H9 (cell line): ENCODE data around the gene DNAJC8. TPM values are rescaled to one million over a fixed set of nuclear protein-coding genes. Genes with fewer than 3 reads are reported as not detected.
A peak's percentile ranks its signal among the peaks of the same experiment; 100 is the strongest.

ENCODE experiments used
- DNase-seq: peaks from one replicate; pipeline ENCODE4 v3.0.0-alpha.2; 2017
- H2AFZ ChIP-seq: one replicate; pipeline ENCODE4 v1.6.1; 2013; ENCODE audit warnings: mild to moderate bottlenecking, low read length, control low read depth, moderate library complexity
- H2AK5ac ChIP-seq: 2 replicates; pipeline ENCODE4 v1.6.1; 2013; ENCODE audit warnings: low read length, control low read depth, mixed read lengths; ENCODE audit not compliant: insufficient read length
- H2BK120ac ChIP-seq: one replicate; pipeline ENCODE4 v1.6.1; 2013; ENCODE audit warnings: low read depth, mild to moderate bottlenecking, low read length, control low read depth, inconsistent platforms; ENCODE audit not compliant: poor library complexity, severe bottlenecking
- H2BK12ac ChIP-seq: 2 replicates; pipeline ENCODE4 v1.6.1; 2013; ENCODE audit warnings: low read length, control low read depth, mixed read lengths, low read depth; ENCODE audit not compliant: insufficient read length
- H2BK15ac ChIP-seq: 2 replicates; pipeline ENCODE4 v1.6.1; 2013; ENCODE audit warnings: low read depth, low read length, control low read depth
- H2BK20ac ChIP-seq: one replicate; pipeline ENCODE4 v1.6.1; 2013; ENCODE audit warnings: low read depth, mild to moderate bottlenecking, low read length, control low read depth, inconsistent platforms; ENCODE audit not compliant: poor library complexity, severe bottlenecking
- H2BK5ac ChIP-seq: 2 replicates; pipeline ENCODE4 v1.6.1; 2013; ENCODE audit warnings: low read length, control low read depth, mixed read lengths; ENCODE audit not compliant: insufficient read length
- H3K14ac ChIP-seq: 2 replicates; pipeline ENCODE4 v1.6.1; 2013; ENCODE audit warnings: low read length, control low read depth; ENCODE audit not compliant: insufficient read depth
- H3K18ac ChIP-seq: 2 replicates; pipeline ENCODE4 v1.6.1; 2013; ENCODE audit warnings: low read depth, mild to moderate bottlenecking, mixed read lengths, low read length, control low read depth; ENCODE audit not compliant: insufficient read length
- H3K23ac ChIP-seq: 2 replicates; pipeline ENCODE4 v1.6.1; 2013; ENCODE audit warnings: low read length, control low read depth, mixed read lengths, low read depth; ENCODE audit not compliant: insufficient read length
- H3K23me2 ChIP-seq: 2 replicates; pipeline ENCODE4 v1.6.1; 2013; ENCODE audit warnings: low read depth, mild to moderate bottlenecking, mixed read lengths, low read length, control low read depth; ENCODE audit not compliant: insufficient read length, poor library complexity, severe bottlenecking
- H3K27ac ChIP-seq: 2 replicates; pipeline ENCODE4 v1.5.1; 2013; ENCODE audit warnings: low read length, control low read depth, mixed read lengths, low read depth; ENCODE audit not compliant: insufficient read length
- H3K27me3 ChIP-seq: 2 replicates; pipeline ENCODE4 v1.6.1; 2013; ENCODE audit warnings: low read length, control low read depth, inconsistent platforms; ENCODE audit not compliant: insufficient read depth
- H3K4ac ChIP-seq: 2 replicates; pipeline ENCODE4 v1.6.1; 2013; ENCODE audit warnings: low read depth, mild to moderate bottlenecking, control low read depth, inconsistent platforms, low read length, moderate library complexity
- H3K4me1 ChIP-seq: 2 replicates; pipeline ENCODE4 v1.6.1; 2013; ENCODE audit warnings: low read length, control low read depth, inconsistent platforms; ENCODE audit not compliant: insufficient read depth
- H3K4me2 ChIP-seq: 2 replicates; pipeline ENCODE4 v1.6.1; 2013; ENCODE audit warnings: low read length, control low read depth, mixed read lengths; ENCODE audit not compliant: insufficient read length, insufficient read depth
- H3K56ac ChIP-seq: 2 replicates; pipeline ENCODE4 v1.6.1; 2013; ENCODE audit warnings: low read depth, mild to moderate bottlenecking, mixed read lengths, low read length, control low read depth; ENCODE audit not compliant: insufficient read length
- H3K79me1 ChIP-seq: 2 replicates; pipeline ENCODE4 v1.6.1; 2013; ENCODE audit warnings: low read depth, mild to moderate bottlenecking, moderate library complexity, low read length, control low read depth, inconsistent platforms; ENCODE audit not compliant: insufficient read depth, poor library complexity, severe bottlenecking
- H3K79me2 ChIP-seq: 2 replicates; pipeline ENCODE4 v1.6.1; 2013; ENCODE audit warnings: low read length, control low read depth, inconsistent platforms; ENCODE audit not compliant: insufficient read depth
- H3K9ac ChIP-seq: 2 replicates; pipeline ENCODE4 v1.6.1; 2013; ENCODE audit warnings: low read length, control low read depth, mixed read lengths; ENCODE audit not compliant: insufficient read length; ENCODE audit errors: extremely low read depth
- H3K9me3 ChIP-seq: one replicate; pipeline ENCODE4 v1.6.1; 2013; ENCODE audit warnings: low read depth, low read length, inconsistent platforms; ENCODE audit not compliant: control insufficient read depth
- H3T11ph ChIP-seq: one replicate; pipeline ENCODE4 v1.6.1; 2013; ENCODE audit warnings: mild to moderate bottlenecking, low read length, control low read depth, inconsistent platforms
- H4K20me1 ChIP-seq: one replicate; pipeline ENCODE4 v1.6.1; 2013; ENCODE audit not compliant: control insufficient read depth, insufficient read length, insufficient read depth
- H4K5ac ChIP-seq: 2 replicates; pipeline ENCODE4 v1.6.1; 2013; ENCODE audit warnings: low read depth, mild to moderate bottlenecking, mixed read lengths, low read length, control low read depth; ENCODE audit not compliant: insufficient read length
- H4K8ac ChIP-seq: replicated peaks from 2 replicates; pipeline ENCODE4 v1.6.1; 2013; ENCODE audit warnings: low read length, control low read depth, mixed read lengths, low read depth; ENCODE audit not compliant: insufficient read length
- H4K91ac ChIP-seq: 2 replicates; pipeline ENCODE4 v1.6.1; 2013; ENCODE audit warnings: low read depth, mild to moderate bottlenecking, moderate library complexity, mixed read lengths, low read length, control low read depth; ENCODE audit not compliant: insufficient read length
- H3K27ac Mint-ChIP-seq, 3 experiments: 2 replicates in 2 of 3; 3 replicates in 1 of 3; pipeline ENCODE4 v1.8.0; 2020 to 2021; ENCODE audit warnings: mixed read lengths in 3 of 3, mild to moderate bottlenecking in 1 of 3, moderate library complexity in 1 of 3
- H3K27me3 Mint-ChIP-seq: 2 replicates; pipeline ENCODE4 v1.8.0; 2021; ENCODE audit warnings: low read depth, mild to moderate bottlenecking, moderate library complexity, mixed read lengths
- H3K36me3 Mint-ChIP-seq, 3 experiments: 2 replicates in 2 of 3; 3 replicates in 1 of 3; pipeline ENCODE4 v1.8.0; 2020 to 2021; ENCODE audit warnings: low read depth in 3 of 3, mixed read lengths in 3 of 3; ENCODE audit not compliant: insufficient read depth in 1 of 3
- H3K4me1 Mint-ChIP-seq, 2 experiments: 2 replicates each; pipeline ENCODE4 v1.8.0; 2020; ENCODE audit warnings: mixed read lengths in 2 of 2
- H3K4me3 Mint-ChIP-seq, 2 experiments: 2 replicates in 1 of 2; 3 replicates in 1 of 2; pipeline ENCODE4 v1.8.0; 2020 to 2021; ENCODE audit warnings: mild to moderate bottlenecking in 2 of 2, mixed read lengths in 2 of 2, moderate library complexity in 1 of 2
- H3K9me3 Mint-ChIP-seq, 2 experiments: 2 replicates in 1 of 2; 3 replicates in 1 of 2; pipeline ENCODE4 v1.8.0; 2020; ENCODE audit warnings: mild to moderate bottlenecking in 2 of 2, mixed read lengths in 2 of 2, moderate library complexity in 1 of 2
- whole genome bisulfite sequencing: extraction: QIAGEN DNeasy Blood & Tissue Kit; methylation state at CpG from one replicate; pipeline ENCODE4 v1.1.7; 2013; ENCODE audit warnings: missing lambda C conversion rate, low lambda C conversion rate, mixed read lengths; ENCODE audit not compliant: insufficient read length; ENCODE audit errors: extremely low coverage; 5-methylcytosine and 5-hydroxymethylcytosine counted together
- total RNA-seq: library from RNA; stranded (reverse); gene quantifications from 2 replicates; pipeline ENCODE4 v1.2.1, GENCODE V29; 2021
- TF ChIP-seq, protein P1 (sequence below): fragments of 200-600 bp; sonication (generic); conservative IDR thresholded peaks from 3 replicates; pipeline ENCODE4 v1.8.0; 2021; ENCODE audit warnings: antibody characterized with exemption, mild to moderate bottlenecking

The DNAJC8 gene
- total RNA-seq, 1 experiment from 2014 or later, result 132 TPM

DNA sequence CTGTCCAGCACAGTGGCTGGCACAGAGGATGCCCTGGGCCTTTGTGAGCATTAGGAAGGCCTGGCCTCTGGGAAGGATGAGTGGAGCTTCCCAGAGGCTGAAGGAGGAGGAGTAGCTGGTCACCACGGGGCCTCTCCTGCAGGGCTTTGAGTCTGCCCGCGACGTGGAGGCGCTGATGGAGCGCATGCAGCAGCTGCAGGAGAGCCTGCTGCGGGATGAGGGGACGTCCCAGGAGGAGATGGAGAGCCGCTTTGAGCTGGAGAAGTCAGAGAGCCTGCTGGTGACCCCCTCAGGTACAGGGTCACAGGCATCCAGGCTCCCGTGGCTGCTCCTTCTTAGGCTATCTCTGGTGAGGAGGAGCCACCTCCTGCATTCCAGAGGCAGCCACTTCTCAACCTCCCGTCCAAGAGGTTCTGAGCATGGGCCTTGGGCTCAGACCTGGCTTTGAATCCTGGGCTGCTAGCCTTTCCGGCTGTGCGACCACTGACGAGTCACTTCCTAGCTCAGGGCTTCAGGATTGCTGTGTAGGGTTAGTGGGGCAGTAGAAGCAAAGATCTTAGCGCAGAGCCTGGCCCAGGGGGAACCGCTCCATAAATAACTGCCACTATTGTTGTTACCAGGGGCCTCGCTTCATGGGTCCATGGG lies 40.5 kb upstream of the DNAJC8 start:
- Histone ChIP-seq H3K79me2 (no peaks in the 10 kb centered on the region), H3K4me2 (no peak overlapping the region), H2AK5ac (no peak overlapping the region), H3K4me1 (no peaks in the 10 kb centered on the region), H3K9me3 (no peaks in the 10 kb centered on the region), H4K5ac (no peak overlapping the region), H2BK12ac (no peak overlapping the region), H3K4ac (no peak overlapping the region), H3K9ac (no peak overlapping the region), H3K27me3 (no peaks in the 10 kb centered on the region), H3K14ac (no peak overlapping the region), H2BK5ac (no peak overlapping the region), H2BK120ac (no peak overlapping the region), H3K56ac (no peak overlapping the region), H3K23ac (no peak overlapping the region), H4K8ac (no peak overlapping the region), H2BK20ac (no peak overlapping the region), H3K18ac (no peak overlapping the region), H3T11ph (no peak overlapping the region), H3K23me2 (no peaks in the 10 kb centered on the region), H3K27ac (no peak overlapping the region), H3K79me1 (no peaks in the 10 kb centered on the region), H2AFZ (no peak overlapping the region), H2BK15ac (no peak overlapping the region), H4K91ac (no peak overlapping the region), H4K20me1 (no peaks in the 10 kb centered on the region)
- Mint-ChIP-seq H3K9me3 (no peaks in the 10 kb centered on the region), H3K27me3 (no peaks in the 10 kb centered on the region), H3K36me3 (peaks cover 29 to 65% (median 63%) of the 10 kb centered on the region in 3 experiments; a peak in 6 of 7 replicates), H3K27ac (peak overlapping the region in 1 of 3 experiments; percentile 62; a peak in 2 of 7 replicates), H3K4me3 (no peak overlapping the region), H3K4me1 (peaks cover 0 to 2% of the 10 kb centered on the region in 2 experiments; a peak in 1 of 4 replicates)
- TF ChIP-seq, protein P1, sequence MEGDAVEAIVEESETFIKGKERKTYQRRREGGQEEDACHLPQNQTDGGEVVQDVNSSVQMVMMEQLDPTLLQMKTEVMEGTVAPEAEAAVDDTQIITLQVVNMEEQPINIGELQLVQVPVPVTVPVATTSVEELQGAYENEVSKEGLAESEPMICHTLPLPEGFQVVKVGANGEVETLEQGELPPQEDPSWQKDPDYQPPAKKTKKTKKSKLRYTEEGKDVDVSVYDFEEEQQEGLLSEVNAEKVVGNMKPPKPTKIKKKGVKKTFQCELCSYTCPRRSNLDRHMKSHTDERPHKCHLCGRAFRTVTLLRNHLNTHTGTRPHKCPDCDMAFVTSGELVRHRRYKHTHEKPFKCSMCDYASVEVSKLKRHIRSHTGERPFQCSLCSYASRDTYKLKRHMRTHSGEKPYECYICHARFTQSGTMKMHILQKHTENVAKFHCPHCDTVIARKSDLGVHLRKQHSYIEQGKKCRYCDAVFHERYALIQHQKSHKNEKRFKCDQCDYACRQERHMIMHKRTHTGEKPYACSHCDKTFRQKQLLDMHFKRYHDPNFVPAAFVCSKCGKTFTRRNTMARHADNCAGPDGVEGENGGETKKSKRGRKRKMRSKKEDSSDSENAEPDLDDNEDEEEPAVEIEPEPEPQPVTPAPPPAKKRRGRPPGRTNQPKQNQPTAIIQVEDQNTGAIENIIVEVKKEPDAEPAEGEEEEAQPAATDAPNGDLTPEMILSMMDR, result no peak
- no CpG with 5 or more reads among the region's 17 CpGs for WGBS
- no peak for DNase-seq
